Right renal pelvis (tissue), 4 donors: ENCODE results near the gene NHLRC1. TPM values are rescaled to one million over a fixed set of nuclear protein-coding genes. Genes with fewer than 3 reads are reported as not detected.
"Not testable (repeated sequence)": the region's sequence is repeated elsewhere in the genome, so short reads cannot be mapped to it uniquely, and the experiment has no call there.

Experiments used
- DNase-seq, 4 donors: peaks; one replicate each; pipeline ENCODE4 v3.0.0-alpha.2; 2013; ENCODE audit warnings: low read depth in 4 of 4, low spot score in 3 of 4, missing footprints in 1 of 4
- polyA plus RNA-seq, 4 donors: library from polyadenylated mRNA; unstranded; fragments of 120-200 nt; gene quantifications; one replicate each; pipeline ENCODE4 v1.2.1, GENCODE V29; 2013; ENCODE audit not compliant: insufficient read length in 4 of 4

Gene NHLRC1
- 1 to 10 TPM; 2.1 to 2.4 (median 2.2) TPM for polyA plus RNA-seq

- DNase-seq: peak; percentile 67 to 78 (median 74)
These were observed at the start of gene NHLRC1 for GRCh38 chr6:18122128-18123093. NHLRC1 (minus strand) TSS chr6:18122677; CDS start chr6:18122606, 71 bp downstream.

GRCh38 chr6:18171871-18172270 is 49.4 kb upstream of the NHLRC1 start:
- DNase-seq: no peak

GRCh38 chr6:18168264-18168663 is 45.8 kb upstream of the NHLRC1 start:
- no peak for DNase-seq

GRCh38 chr6:18166312-18167036 is 44.0 kb upstream of the NHLRC1 start:
- DNase-seq: no peak

- DNase-seq: no peak
These were observed 43.3 kb upstream of the NHLRC1 start for GRCh38 chr6:18165751-18166150.

GRCh38 chr6:18162401-18162800 is 39.9 kb upstream of the NHLRC1 start:
- DNase-seq: no peak

- DNase-seq: no peak
These were observed 39.0 kb upstream of the NHLRC1 start for GRCh38 chr6:18161431-18161830.

GRCh38 chr6:18160911-18161310 is 38.4 kb upstream of the NHLRC1 start:
- DNase-seq: no peak

GRCh38 chr6:18155864-18156421 is 33.5 kb upstream of the NHLRC1 start:
- DNase-seq: peak; percentile 28 to 38 (median 33)

- peak; percentile 93 to 96 (median 94) for DNase-seq
These were observed 32.8 kb upstream of the NHLRC1 start, which contains the start of gene KDM1B for GRCh38 chr6:18155150-18155863. KDM1B (plus strand) TSS chr6:18155422; CDS start chr6:18159896, 4,474 bp downstream.

GRCh38 chr6:18154507-18155149 is 32.2 kb upstream of the NHLRC1 start, which contains the start of gene TPMT:
TPMT (minus strand) TSS chr6:18155077; CDS start chr6:18149127, 5,950 bp downstream.
- DNase-seq: peak in 1 of 4 donors; percentile 16

- no peak for DNase-seq
These were observed 30.8 kb upstream of the NHLRC1 start for GRCh38 chr6:18153311-18153703.

- DNase-seq: no peak
These were observed 29.3 kb upstream of the NHLRC1 start for GRCh38 chr6:18151801-18152200.

GRCh38 chr6:18151391-18151790 is 28.9 kb upstream of the NHLRC1 start:
- not testable (repeated sequence) for DNase-seq

- DNase-seq: no peak
These were observed 26.0 kb upstream of the NHLRC1 start for GRCh38 chr6:18148304-18149025.

- no peak for DNase-seq
These were observed 25.1 kb upstream of the NHLRC1 start for GRCh38 chr6:18147616-18148015.

- DNase-seq: no peak
These were observed 24.7 kb upstream of the NHLRC1 start for GRCh38 chr6:18147160-18147559.

GRCh38 chr6:18142591-18142861 is 20.0 kb upstream of the NHLRC1 start:
- no peak for DNase-seq
